ENCODE results near the gene C19orf73.
"Not testable (repeated sequence)": the region's sequence is repeated elsewhere in the genome, so short reads cannot be mapped to it uniquely, and the experiment has no call there.

Gene C19orf73

GRCh38 chr19:49121841-49122240, 2.9 kb upstream of the C19orf73 start:
- FAIRE-seq = not testable (repeated sequence)

- no peak for FAIRE-seq
Observed at GRCh38 chr19:49120868-49121267, 1.9 kb upstream of the C19orf73 start.

GRCh38 chr19:49120325-49120683, 1.4 kb upstream of the C19orf73 start:
- FAIRE-seq = no peak

GRCh38 chr19:49119411-49120324, 725 bp upstream of the C19orf73 start, which contains the start of gene PPFIA3:
TSS of gene PPFIA3 (plus strand) at chr19:49119544. CDS start at chr19:49127874, 8,330 bp downstream.
- FAIRE-seq = no peak

GRCh38 chr19:49117677-49118564, 1.0 kb downstream of the C19orf73 start:
- no peak for FAIRE-seq

- no peak for FAIRE-seq
Observed at GRCh38 chr19:49116544-49116943, 2.4 kb downstream of the C19orf73 start.

GRCh38 chr19:49114630-49115363, 4.1 kb downstream of the C19orf73 start:
- no peak for FAIRE-seq

GRCh38 chr19:49113762-49114629, 4.9 kb downstream of the C19orf73 start, which contains the start of gene LIN7B:
TSS of gene LIN7B (plus strand) at chr19:49114370. CDS start at chr19:49114405, 35 bp downstream.
- no peak for FAIRE-seq

GRCh38 chr19:49111218-49111998, 7.5 kb downstream of the C19orf73 start:
- no peak for FAIRE-seq

GRCh38 chr19:49110567-49110966, 8.4 kb downstream of the C19orf73 start:
- no peak for FAIRE-seq

GRCh38 chr19:49109569-49110233, 9.2 kb downstream of the C19orf73 start:
- no peak for FAIRE-seq

- FAIRE-seq = no peak
Observed at GRCh38 chr19:49109051-49109450, 9.9 kb downstream of the C19orf73 start.

- no peak for FAIRE-seq
Observed at GRCh38 chr19:49107625-49108459, 11.1 kb downstream of the C19orf73 start.

- no peak for FAIRE-seq
Observed at GRCh38 chr19:49106648-49107135, 12.3 kb downstream of the C19orf73 start.

GRCh38 chr19:49104229-49104864, 14.6 kb downstream of the C19orf73 start:
- no peak for FAIRE-seq

- FAIRE-seq = no peak
Observed at GRCh38 chr19:49103331-49104085, 15.4 kb downstream of the C19orf73 start.

- FAIRE-seq = no peak
Observed at GRCh38 chr19:49102303-49102702, 16.6 kb downstream of the C19orf73 start.

- FAIRE-seq = no peak
Observed at GRCh38 chr19:49101160-49101559, 17.8 kb downstream of the C19orf73 start.
